GM15510 (cell line): Measurements from ENCODE around the gene TIRAP.

Experiments
- POLR2A ChIP-seq: IDR thresholded peaks from 3 replicates; pipeline ENCODE4 v1.6.1; 2011; ENCODE audit warnings: borderline replicate concordance; ENCODE audit not compliant: insufficient read length; ENCODE audit errors: extremely low read depth

Gene TIRAP

DNA sequence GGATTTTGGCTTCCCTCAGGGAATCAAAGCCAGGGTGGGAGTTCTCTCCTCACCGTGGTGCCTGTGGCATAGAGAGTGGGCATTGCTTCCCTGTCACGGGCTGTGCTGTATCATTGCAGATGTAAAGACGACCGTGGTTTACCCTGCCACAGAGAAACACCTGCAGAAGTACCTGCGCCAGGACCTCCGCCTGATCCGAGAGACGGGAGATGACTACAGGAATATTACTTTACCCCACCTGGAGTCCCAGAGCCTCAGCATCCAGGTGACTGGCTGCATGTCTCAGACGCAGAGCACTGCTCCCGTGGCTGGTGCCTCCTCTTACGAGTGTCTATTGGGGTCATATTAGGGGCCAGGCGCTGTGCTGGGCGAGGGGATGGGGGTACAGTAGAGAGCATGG is 48.4 kb downstream of the TIRAP start:
- TF ChIP-seq POLR2A: no peak

DNA sequence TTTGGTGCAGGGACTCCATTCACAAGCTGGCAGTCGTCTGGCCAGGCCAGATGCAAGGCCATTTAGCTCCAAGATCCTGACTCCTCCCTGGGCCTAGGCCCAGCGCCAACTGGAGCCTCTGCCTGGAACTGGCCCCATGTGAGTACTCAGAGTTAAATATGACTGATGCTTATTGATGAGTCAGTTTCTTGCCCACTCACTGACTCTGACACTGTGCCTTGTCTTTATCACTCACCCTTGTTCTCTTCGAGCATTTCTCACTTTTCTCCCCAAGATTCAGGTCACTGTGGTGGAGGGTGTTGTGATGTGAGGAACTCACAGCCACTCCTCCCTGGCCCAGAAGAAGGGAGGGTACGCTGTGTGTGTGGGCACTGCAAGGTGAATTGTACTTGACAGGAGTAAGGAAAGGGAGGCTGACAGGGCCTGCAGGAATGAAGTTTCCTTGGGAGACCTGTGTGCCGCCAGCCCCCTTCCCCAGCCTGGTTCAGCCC is 49.4 kb downstream of the TIRAP start:
- no peak for TF ChIP-seq POLR2A

DNA sequence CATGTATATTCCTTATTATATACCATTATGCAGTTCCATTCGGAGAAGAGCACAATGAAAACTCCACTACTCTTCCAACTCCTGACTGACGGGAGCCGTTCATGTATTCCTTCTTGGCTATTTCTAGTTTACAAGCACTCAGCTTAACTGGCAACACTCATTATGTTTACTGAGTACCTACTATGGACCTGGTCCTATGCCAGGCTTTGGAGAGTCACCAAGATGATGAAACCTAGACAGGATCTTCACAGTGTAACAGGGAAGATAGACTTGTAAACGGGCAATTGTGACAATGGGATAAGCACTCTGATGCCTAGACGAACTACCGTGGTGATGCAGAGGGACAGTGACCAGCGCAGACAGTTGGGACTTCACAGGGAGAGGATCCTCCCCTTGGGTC is 50.2 kb downstream of the TIRAP start:
- no peak for TF ChIP-seq POLR2A

DNA sequence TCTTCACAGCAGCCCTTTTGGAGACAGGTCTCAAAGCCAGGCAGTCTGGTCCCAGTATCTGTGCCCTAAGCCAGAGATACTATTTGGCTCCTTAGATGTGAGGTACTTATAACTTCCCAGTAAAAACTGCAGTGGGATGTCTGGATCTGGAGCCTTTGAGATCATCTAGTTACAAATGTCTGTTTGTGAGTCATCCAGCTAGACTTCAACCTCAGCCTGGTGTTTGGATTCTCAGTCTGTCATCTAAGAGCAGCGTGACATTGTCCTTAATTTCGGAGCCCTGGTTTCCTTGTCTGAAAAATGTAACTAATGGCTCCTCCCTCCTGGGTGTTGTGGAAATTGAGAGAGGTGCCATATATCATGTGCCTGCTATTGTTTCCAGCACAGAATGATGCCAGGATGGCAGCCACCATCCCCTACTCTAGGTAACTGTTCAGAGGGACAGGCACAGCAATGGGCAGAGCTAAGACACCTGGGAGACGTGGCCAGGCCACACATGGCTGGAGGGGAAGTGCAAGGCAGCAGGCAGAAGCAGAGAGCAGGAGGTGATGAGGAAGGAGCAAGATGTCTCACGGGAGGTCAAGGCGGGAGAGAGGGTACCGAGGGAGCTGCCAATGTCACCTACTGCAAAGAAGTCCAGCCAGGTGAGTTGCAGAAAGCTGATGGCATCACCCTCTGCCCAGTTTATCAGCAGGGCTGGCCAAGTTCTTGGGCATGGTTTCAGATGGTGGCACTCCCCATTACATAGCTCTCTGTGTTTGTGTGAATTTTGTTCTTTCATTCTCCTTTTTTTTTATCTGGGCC is 52.0 kb downstream of the TIRAP start:
- TF ChIP-seq POLR2A: no peak

DNA sequence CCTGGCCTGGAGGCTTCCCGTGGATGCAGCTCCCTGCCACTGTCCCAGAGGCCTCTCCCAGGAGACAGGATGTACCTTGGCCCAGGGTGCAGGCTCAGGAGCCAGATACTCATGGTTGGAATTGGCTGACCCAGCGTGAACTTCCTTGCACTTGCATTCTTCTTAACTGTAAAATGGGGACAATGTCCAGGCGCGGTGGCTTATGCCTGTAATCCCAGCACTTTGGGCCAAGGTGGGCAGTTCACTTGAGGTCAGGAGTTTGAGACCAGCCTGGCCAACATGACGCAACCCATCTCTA is 52.5 kb downstream of the TIRAP start:
- TF ChIP-seq POLR2A: no peak

DNA sequence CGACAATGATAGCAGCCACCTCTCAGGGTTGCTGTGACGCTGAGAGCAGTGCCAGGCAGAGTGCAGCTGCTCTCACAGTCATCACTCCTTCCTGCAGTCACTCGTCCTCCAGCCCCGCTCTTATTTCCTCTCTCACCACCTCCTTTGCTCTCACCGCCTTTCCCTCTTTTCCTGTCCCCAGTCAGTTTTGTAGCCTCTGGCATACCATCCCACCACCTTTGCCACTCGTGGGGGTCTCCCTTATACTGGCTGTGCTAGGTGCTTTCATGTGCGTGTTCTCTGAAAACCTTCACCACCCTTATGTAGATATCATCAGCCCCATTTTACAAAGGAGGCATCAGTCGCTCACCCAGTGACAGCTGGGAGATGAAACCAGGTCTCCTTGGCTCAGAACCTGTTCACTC is 53.2 kb downstream of the TIRAP start:
- TF ChIP-seq POLR2A: no peak

DNA sequence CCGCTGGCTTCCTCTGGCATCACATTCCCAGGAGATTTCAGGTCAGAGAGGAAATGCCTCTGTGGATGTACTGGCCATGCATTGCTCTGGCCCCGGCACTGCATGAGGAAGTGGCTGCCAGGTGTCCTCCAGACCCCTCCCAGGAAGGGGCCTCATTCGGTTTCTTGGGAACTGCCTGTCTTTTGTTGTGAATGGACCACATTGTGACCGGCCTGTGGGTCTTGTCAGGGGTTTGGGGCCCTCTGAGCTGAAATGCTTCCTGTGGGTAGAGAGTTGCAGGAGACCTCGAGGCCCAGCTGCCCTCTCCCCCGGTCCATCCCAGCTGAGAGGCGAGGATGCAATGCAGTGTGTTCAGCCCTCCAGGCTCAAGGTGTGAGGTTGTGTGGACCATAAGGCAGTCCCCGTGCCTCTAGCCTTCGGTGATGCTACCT is 53.8 kb downstream of the TIRAP start:
- TF ChIP-seq POLR2A: no peak

DNA sequence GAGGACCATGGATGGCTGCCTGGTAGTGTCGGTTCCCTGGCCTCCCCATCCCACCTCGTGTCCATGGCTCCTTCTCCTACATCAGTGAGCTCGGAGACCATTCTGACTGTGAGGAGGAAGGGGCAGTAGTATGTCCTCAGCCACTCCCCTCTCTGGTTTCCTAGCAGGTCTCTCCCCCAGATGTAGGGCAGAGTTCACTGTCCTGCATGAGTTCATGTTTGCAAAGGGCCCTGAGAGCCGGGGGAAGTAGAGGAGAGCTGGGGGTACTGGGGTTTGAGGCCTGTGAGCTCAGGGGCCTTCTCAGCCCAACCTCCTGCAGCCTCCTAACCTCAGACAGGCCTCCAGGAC is 54.2 kb downstream of the TIRAP start:
- TF ChIP-seq POLR2A: no peak

DNA sequence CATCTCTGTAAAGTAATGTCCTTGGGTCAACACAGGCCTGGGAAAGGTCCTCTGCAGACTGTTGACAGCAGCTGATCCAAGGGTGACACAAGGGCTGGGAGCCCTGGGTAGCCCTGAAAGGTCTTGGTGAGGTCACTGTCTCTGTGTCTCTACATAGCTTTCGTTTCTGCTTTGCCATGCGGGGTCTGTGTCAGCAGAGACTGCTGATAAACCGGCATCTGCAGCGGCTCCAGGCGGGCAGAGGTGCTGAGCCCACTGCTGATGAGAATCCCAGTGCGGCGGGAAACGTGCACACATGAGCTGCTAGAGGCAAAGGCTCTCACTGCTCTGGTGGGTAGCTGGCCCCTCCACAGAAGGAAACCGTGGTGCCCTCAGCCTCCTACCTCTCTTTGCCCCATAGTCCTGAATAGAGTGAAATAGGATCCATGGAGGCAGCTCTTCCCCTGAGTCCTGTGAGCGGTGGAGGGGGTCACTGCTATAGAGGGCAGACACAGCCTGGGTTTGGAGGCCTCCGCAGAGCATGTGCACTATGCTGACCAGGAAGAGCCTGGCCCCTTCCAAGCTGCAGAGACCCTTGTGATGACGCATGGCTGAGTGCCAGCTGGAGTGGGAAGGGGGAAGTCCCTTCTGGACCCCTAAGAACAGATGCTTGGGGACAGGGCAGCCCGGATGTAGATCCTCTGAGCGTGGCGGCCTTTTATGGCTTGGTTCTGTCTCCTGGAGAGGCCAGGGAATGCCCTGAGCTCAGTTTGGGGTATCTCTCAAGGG is 54.8 kb downstream of the TIRAP start:
- TF ChIP-seq POLR2A: no peak

DNA sequence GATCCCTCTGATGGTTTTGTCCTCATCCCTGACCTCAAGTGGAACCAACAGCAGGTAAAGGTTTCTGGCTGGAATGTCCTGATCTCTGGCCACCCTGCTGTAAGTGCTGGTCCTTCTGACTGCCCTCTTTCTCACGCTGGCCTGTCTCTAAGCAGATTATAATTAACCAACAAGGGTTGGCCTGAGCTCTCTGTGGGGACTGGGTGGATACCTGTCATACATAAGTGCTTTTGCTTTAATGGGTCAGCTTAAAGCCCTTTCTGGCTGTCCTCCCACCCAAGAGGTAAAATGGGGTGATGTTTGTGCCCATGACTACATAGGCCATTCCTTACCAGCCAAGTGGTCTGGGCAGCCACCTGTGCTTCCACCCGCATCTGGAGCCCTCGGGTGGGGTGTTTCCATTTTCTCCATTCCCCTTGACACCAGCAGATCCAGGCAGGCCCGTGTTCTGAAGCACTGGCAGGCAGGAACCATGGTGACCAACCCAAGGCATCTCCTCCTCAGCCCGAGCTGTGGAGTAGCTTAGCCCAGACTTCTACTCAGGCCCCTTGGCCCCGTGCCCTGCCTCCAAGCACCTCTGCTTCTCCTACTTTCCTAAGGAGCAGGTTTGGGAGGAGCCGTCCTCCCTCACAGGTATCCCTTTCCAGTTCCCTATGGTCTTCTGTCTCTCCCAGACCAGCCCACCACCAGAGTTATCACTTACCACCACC is 55.6 kb downstream of the TIRAP start:
- no peak for TF ChIP-seq POLR2A

DNA sequence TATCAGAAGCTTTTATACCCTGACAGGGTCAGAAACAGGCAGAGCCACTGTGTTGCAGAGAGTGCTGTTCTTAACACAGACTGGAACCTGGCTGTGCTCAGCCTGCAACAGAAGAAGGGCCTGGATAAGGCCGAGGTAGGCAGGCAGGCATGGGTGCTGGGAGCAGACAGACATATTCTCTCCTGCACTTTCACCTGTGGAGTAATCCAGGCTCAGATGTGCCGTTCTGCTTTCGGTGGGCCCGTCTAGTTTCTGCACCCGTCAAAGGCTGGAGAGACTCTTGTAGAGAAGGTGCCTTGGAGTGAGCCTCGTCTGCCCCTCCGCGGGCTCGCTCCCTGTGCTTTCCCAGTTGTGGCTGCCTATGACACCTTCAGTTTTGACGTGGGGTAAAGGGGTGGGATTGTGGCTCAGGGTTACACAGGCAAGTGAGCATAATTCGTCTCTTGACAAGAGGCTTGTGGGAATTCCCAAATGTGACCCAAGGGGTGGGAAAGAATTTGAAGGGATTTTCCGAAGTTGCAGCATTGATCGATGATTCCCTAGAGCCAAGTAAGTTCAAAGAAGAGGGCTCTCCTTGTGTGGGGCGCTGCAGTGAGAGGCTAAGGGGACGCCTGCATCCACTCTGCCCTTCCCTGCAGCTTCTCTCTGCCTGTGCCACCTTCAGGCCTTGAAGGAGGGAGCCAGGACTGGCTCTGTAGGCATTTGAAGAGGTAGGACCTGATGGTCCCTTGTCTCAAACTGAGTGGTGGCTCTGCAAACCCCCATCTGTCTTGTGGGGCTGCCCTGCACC is 56.4 kb downstream of the TIRAP start:
- TF ChIP-seq POLR2A: no peak

DNA sequence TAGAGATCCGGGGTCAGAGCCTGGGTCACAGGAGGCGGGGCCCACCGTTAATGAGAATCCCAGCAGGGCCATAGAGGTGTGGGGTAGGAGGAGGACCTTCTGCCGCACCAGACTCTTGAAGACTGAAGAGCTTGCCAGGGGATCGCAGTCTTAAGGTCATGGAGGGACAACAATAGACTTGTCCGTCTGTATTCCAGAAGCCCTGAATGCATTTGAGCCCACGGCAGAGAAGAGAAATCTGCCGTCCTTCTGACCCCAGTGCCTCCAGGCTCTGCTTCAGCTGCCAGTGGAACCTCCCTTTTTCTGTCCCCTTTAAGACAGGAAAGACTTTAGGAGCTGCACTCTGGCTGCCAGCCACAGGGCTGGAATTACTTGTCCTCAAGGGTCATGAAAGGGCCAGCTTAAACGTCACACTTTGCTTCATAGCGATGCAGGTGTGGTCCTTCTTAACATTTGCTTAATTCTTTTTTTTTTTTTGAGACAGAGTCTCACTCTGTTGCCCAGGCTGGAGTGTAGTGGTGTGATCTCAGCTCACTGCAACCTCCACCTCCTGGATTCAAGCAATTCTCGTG is 57.1 kb downstream of the TIRAP start:
- TF ChIP-seq POLR2A: no peak

DNA sequence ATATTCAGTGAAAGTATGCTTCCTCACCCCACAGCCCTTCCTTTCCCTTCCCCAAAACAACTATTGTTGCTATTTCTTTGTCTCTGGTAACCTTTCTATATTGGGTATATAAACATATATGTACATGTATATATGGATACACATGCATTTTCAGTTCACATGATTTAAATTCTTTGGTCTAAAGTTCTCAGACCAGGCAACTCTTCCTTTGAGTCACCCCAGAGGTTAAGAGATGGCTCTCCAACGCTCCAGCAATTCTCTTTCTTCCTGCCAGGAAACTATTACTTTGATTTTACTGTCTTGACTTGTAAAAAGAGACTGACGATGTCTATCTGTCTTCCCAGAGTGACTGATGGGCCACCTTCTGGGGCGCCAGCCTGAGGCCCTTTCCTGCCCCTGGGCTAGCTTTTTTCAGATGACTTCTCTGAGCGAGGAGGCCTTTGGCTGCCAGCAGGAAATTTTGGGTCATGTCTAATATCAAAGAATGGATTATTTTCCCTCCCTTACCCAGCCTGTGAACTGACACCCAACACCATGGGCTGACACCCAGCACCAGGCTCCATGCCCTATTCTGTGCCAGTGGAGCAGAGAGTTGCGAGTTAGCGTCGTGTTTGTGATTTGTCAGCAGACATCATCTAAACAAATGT is 58.2 kb downstream of the TIRAP start:
- TF ChIP-seq POLR2A: no peak

DNA sequence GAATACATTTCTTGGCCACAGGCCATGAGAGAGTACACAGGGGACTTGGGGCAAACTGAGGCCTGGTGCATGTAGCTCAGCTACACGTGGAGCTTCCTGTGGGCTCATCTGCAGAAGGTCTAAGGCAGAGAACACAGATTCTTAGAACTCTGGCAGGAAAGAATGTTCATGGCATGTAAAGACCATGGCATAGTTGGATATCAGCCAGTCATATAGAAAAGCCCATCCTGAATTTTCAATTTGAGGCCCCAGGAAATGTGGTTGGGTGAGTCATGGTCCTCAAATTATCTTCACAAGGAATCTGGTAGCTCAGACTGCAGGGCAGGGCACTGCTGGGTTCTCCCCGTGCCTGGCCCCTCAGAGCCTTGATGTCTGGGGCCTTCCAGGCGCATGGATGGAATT is 58.9 kb downstream of the TIRAP start:
- TF ChIP-seq POLR2A: no peak
